GM23338 (cell line): ENCODE results near the gene OR51V1. TPM values are rescaled to one million over a fixed set of nuclear protein-coding genes. Genes with fewer than 3 reads are reported as not detected.

Source experiments
- ATAC-seq: fragments of 200-7000 bp; cut with Tn5 transposase; 3 replicates; pipeline ENCODE4 v1.9.1; 2020
- DNase-seq: peaks from one replicate; pipeline ENCODE4 v3.0.0-alpha.2; 2015; ENCODE audit warnings: low spot score
- H2AFZ ChIP-seq: fragments of 200-600 bp; sonication (generic); 2 replicates; pipeline ENCODE4 v1.8.0; 2016; ENCODE audit warnings: antibody characterized with exemption, mild to moderate bottlenecking, moderate library complexity
- H3F3A ChIP-seq: fragments of 200-600 bp; sonication (generic); replicated peaks from 2 replicates; pipeline ENCODE4 v1.8.0; 2017; ENCODE audit warnings: antibody characterized with exemption, mixed run types, low read depth
- H3K27ac ChIP-seq: fragments of 200-600 bp; sonication (generic); 2 replicates; pipeline ENCODE4 v1.6.1; 2016; ENCODE audit warnings: low read depth
- H3K27me3 ChIP-seq: fragments of 200-600 bp; sonication (generic); 2 replicates; pipeline ENCODE4 v1.8.0; 2016; ENCODE audit warnings: mild to moderate bottlenecking, mixed run types, moderate library complexity; ENCODE audit not compliant: insufficient read depth
- H3K36me3 ChIP-seq: fragments of 200-600 bp; sonication (generic); 2 replicates; pipeline ENCODE4 v1.8.0; 2016; ENCODE audit warnings: mild to moderate bottlenecking; ENCODE audit not compliant: insufficient read depth
- H3K4me1 ChIP-seq: fragments of 200-600 bp; sonication (generic); 2 replicates; pipeline ENCODE4 v1.8.0; 2016; ENCODE audit warnings: mild to moderate bottlenecking, moderate library complexity; ENCODE audit not compliant: insufficient read depth
- H3K4me2 ChIP-seq: fragments of 200-600 bp; sonication (generic); 2 replicates; pipeline ENCODE4 v1.7.1; 2017; ENCODE audit warnings: mixed run types
- H3K4me3 ChIP-seq: fragments of 200-600 bp; sonication (generic); 2 replicates; pipeline ENCODE4 v1.6.1; 2016; ENCODE audit warnings: mixed run types
- H3K79me2 ChIP-seq: fragments of 200-600 bp; sonication (generic); replicated peaks from 2 replicates; pipeline ENCODE4 v1.8.0; 2017; ENCODE audit warnings: mild to moderate bottlenecking; ENCODE audit not compliant: insufficient read depth
- H3K9me2 ChIP-seq: fragments of 200-600 bp; sonication (generic); 2 replicates; pipeline ENCODE4 v1.8.0; 2017; ENCODE audit not compliant: insufficient read depth
- H4K20me1 ChIP-seq: fragments of 200-600 bp; sonication (generic); replicated peaks from 2 replicates; pipeline ENCODE4 v1.8.0; 2017; ENCODE audit warnings: mild to moderate bottlenecking; ENCODE audit not compliant: insufficient read depth
- H3K27ac Mint-ChIP-seq: 2 replicates; pipeline ENCODE4 v1.8.0; 2020; ENCODE audit warnings: inconsistent platforms, mild to moderate bottlenecking, moderate library complexity, mixed read lengths
- H3K27me3 Mint-ChIP-seq: 3 replicates; pipeline ENCODE4 v1.8.0; 2022; ENCODE audit warnings: low read depth, mild to moderate bottlenecking, moderate library complexity, mixed read lengths, inconsistent platforms; ENCODE audit not compliant: insufficient read depth, poor library complexity
- H3K36me3 Mint-ChIP-seq: 3 replicates; pipeline ENCODE4 v1.8.0; 2021; ENCODE audit warnings: low read depth, mild to moderate bottlenecking, inconsistent platforms, moderate library complexity, mixed read lengths
- H3K4me1 Mint-ChIP-seq: 3 replicates; pipeline ENCODE4 v1.8.0; 2020; ENCODE audit warnings: mild to moderate bottlenecking, inconsistent platforms, mixed read lengths
- H3K4me3 Mint-ChIP-seq: 3 replicates; pipeline ENCODE4 v1.8.0; 2021; ENCODE audit warnings: moderate library complexity, mild to moderate bottlenecking, inconsistent platforms, mixed read lengths
- H3K9me3 Mint-ChIP-seq: 3 replicates; pipeline ENCODE4 v1.8.0; 2020; ENCODE audit warnings: moderate library complexity, mild to moderate bottlenecking, inconsistent platforms, mixed read lengths
- CREB1 ChIP-seq: fragments of 250-450 bp; sonication (Bioruptor Pico); IDR thresholded peaks from 2 replicates; pipeline ENCODE4 v1.5.0; 2020; ENCODE audit warnings: low read depth, mild to moderate bottlenecking, moderate library complexity
- ETS1 ChIP-seq: IDR thresholded peaks from 2 replicates; pipeline ENCODE4 v1.6.1; 2016; ENCODE audit warnings: antibody characterized with exemption
- EZH2 ChIP-seq: fragments of 200-600 bp; sonication (generic); IDR thresholded peaks from one replicate; pipeline ENCODE4 v1.8.0; 2017; ENCODE audit warnings: antibody characterized with exemption, mild to moderate bottlenecking, low read depth; ENCODE audit not compliant: unreplicated experiment
- EZH2phosphoT487 ChIP-seq: fragments of 200-600 bp; sonication (generic); IDR thresholded peaks from one replicate; pipeline ENCODE4 v1.8.1; 2018; ENCODE audit warnings: antibody characterized with exemption; ENCODE audit not compliant: unreplicated experiment
- JUNB ChIP-seq: IDR thresholded peaks from one replicate; pipeline ENCODE4 v1.6.1; 2016; ENCODE audit warnings: antibody characterized with exemption; ENCODE audit not compliant: unreplicated experiment
- NANOG ChIP-seq: IDR thresholded peaks from 2 replicates; pipeline ENCODE4 v1.6.1; 2016; ENCODE audit warnings: antibody characterized with exemption, borderline replicate concordance
- POLR2AphosphoS5 ChIP-seq: IDR thresholded peaks from 2 replicates; pipeline ENCODE4 v1.6.1; 2016; ENCODE audit warnings: antibody characterized with exemption, low read depth
- STAT1 ChIP-seq: IDR thresholded peaks from one replicate; pipeline ENCODE4 v1.6.1; 2016; ENCODE audit warnings: antibody characterized with exemption; ENCODE audit not compliant: unreplicated experiment
- ZNF114 ChIP-seq: fragments of 250-450 bp; sonication (Bioruptor Pico); IDR thresholded peaks from 2 replicates; pipeline ENCODE4 v1.5.0; 2020; ENCODE audit warnings: mild to moderate bottlenecking, moderate library complexity
- ZNF462 ChIP-seq: fragments of 250-450 bp; sonication (Bioruptor Pico); IDR thresholded peaks from 2 replicates; pipeline ENCODE4 v1.5.0; 2020; ENCODE audit warnings: mild to moderate bottlenecking, moderate library complexity
- polyA plus RNA-seq: library from polyadenylated mRNA; unstranded; fragments of >200 nt; fragmentation: Nextera tagmentation; extraction: Ambion mirVana; gene quantifications from 2 replicates; pipeline ENCODE4 v1.2.1, GENCODE V29; 2016
- total RNA-seq: library from RNA; depleted of rRNA; stranded (reverse); fragments of >200 nt; shearing (Covaris generic); gene quantifications from 2 replicates; pipeline ENCODE4 v1.2.3, GENCODE V29; 2014

Gene OR51V1
- total and polyA plus RNA-seq, 2 experiments from 2014 or later: not detected

- H3K79me2 ChIP-seq: no peaks in the 10 kb centered on the region
- no peaks in the 10 kb centered on the region for H3K4me1 Mint-ChIP-seq
- no peak overlapping the region for H3K4me2 ChIP-seq
- 0 out of 2 replicates have a peak, but pooled peaks cover 2% of the 10 kb centered on the region for H3K9me2 ChIP-seq
- no peak overlapping the region for H3K4me3 Mint-ChIP-seq
- H3K27me3 Mint-ChIP-seq: peaks cover 9% of the 10 kb centered on the region
- H3K9me3 Mint-ChIP-seq: no peaks in the 10 kb centered on the region
- no peaks in the 10 kb centered on the region for H4K20me1 ChIP-seq
- ATAC-seq (no peak), DNase-seq (no peak)
- H3K27me3 ChIP-seq: no peaks in the 10 kb centered on the region
- H3F3A ChIP-seq: no peaks in the 10 kb centered on the region
- no peak overlapping the region for H3K27ac Mint-ChIP-seq
- no peaks in the 10 kb centered on the region for H3K36me3 Mint-ChIP-seq
- H2AFZ ChIP-seq: no peak overlapping the region
- TF ChIP-seq STAT1 (no peak), EZH2 (no peak), ETS1 (no peak), ZNF114 (CRISPR knock-in tag) (no peak), CREB1 (CRISPR knock-in tag) (no peak), EZH2phosphoT487 (no peak)
- H3K27ac ChIP-seq: no peak overlapping the region
- H3K36me3 ChIP-seq: no peaks in the 10 kb centered on the region
- H3K4me3 ChIP-seq: no peak overlapping the region
- H3K4me1 ChIP-seq: no peaks in the 10 kb centered on the region
These were observed 43.3 kb upstream of the OR51V1 start for GRCh38 chr11:5243816-5244180.

- H3K9me2 ChIP-seq: 0 out of 2 replicates have a peak, but pooled peaks cover 2% of the 10 kb centered on the region
- no peak overlapping the region for H3K27ac ChIP-seq
- no peaks in the 10 kb centered on the region for H3K79me2 ChIP-seq
- H4K20me1 ChIP-seq: no peaks in the 10 kb centered on the region
- Mint-ChIP-seq H3K27ac (no peak overlapping the region), H3K27me3 (peaks cover 9% of the 10 kb centered on the region), H3K4me3 (no peak overlapping the region), H3K4me1 (no peaks in the 10 kb centered on the region), H3K9me3 (no peaks in the 10 kb centered on the region), H3K36me3 (no peaks in the 10 kb centered on the region)
- no peaks in the 10 kb centered on the region for H3K4me1 ChIP-seq
- no peaks in the 10 kb centered on the region for H3K27me3 ChIP-seq
- no peak overlapping the region for H3K4me3 ChIP-seq
- no peaks in the 10 kb centered on the region for H3K36me3 ChIP-seq
- no peak for DNase-seq
- ATAC-seq: no peak
- H3F3A ChIP-seq: no peaks in the 10 kb centered on the region
- no peak overlapping the region for H2AFZ ChIP-seq
- no peak overlapping the region for H3K4me2 ChIP-seq
- no peak for TF ChIP-seq ZNF462 (CRISPR knock-in tag)
- no peak for TF ChIP-seq POLR2AphosphoS5
- TF ChIP-seq JUNB: no peak
- no peak for TF ChIP-seq NANOG
- no peak for TF ChIP-seq ETS1
- TF ChIP-seq ZNF114 (CRISPR knock-in tag): no peak
- no peak for TF ChIP-seq CREB1 (CRISPR knock-in tag)
These were observed 42.7 kb upstream of the OR51V1 start for GRCh38 chr11:5242933-5243815.
